Jurkat, Clone E6-1 (cell line): ENCODE results near the gene RAB17.

Source experiments
- DNase-seq: peaks from one replicate; pipeline ENCODE4 v3.0.0-alpha.2; 2011; ENCODE audit warnings: low read depth, low spot score
- H3K4me3 ChIP-seq: 2 replicates; pipeline ENCODE4 v1.5.1; 2011; ENCODE audit warnings: mild to moderate bottlenecking, low read length, control low read depth, moderate library complexity

Gene RAB17

GRCh38 chr2:237530472-237531433, 59.8 kb downstream of the RAB17 start:
- no peak overlapping the region for H3K4me3 ChIP-seq
- DNase-seq, result no peak

- no peak overlapping the region for H3K4me3 ChIP-seq
- DNase-seq, result no peak
These were observed 60.8 kb downstream of the RAB17 start for GRCh38 chr2:237529452-237530402.

- no peak for DNase-seq
- no peak overlapping the region for H3K4me3 ChIP-seq
These were observed 62.8 kb downstream of the RAB17 start for GRCh38 chr2:237527766-237528165.

- no peak overlapping the region for H3K4me3 ChIP-seq
- DNase-seq, result no peak
These were observed 63.3 kb downstream of the RAB17 start for GRCh38 chr2:237527233-237527632.

GRCh38 chr2:237525559-237526157, 64.9 kb downstream of the RAB17 start:
- no peak overlapping the region for H3K4me3 ChIP-seq
- no peak for DNase-seq

- H3K4me3 ChIP-seq, result no peak overlapping the region
- DNase-seq, result no peak
These were observed 65.9 kb downstream of the RAB17 start for GRCh38 chr2:237524631-237525030.
